Astrocyte (in vitro differentiated cells and primary cell): Measurements from ENCODE around the gene PLPPR2. TPM values are rescaled to one million over a fixed set of nuclear protein-coding genes. Genes with fewer than 3 reads are reported as not detected.

Source experiments
- DNase-seq: peaks from one replicate; pipeline ENCODE4 v3.0.0-alpha.2; 2010; ENCODE audit warnings: low read depth
- FAIRE-seq: peaks from 2 replicates; lab custom pipeline; 2011; peaks lifted over from hg19 to GRCh38; lab: Jason Lieb, UNC
- H2AFZ ChIP-seq: 2 replicates; pipeline ENCODE4 v1.6.0; 2012; ENCODE audit warnings: low read depth, low read length, inconsistent platforms
- H3K27ac ChIP-seq: 2 replicates; pipeline ENCODE4 v1.5.1; 2011; ENCODE audit warnings: low read depth, low read length, inconsistent platforms
- H3K27me3 ChIP-seq: 2 replicates; pipeline ENCODE4 v1.6.0; 2011; ENCODE audit warnings: low read length, inconsistent platforms; ENCODE audit not compliant: insufficient read depth
- H3K36me3 ChIP-seq: 2 replicates; pipeline ENCODE4 v1.5.1; 2011; ENCODE audit warnings: low read length, inconsistent platforms; ENCODE audit not compliant: insufficient read depth
- H3K4me1 ChIP-seq: 2 replicates; pipeline ENCODE4 v1.5.1; 2011; ENCODE audit warnings: low read length, inconsistent platforms; ENCODE audit not compliant: insufficient read depth
- H3K4me2 ChIP-seq: 2 replicates; pipeline ENCODE4 v1.6.0; 2012; ENCODE audit warnings: low read length, inconsistent platforms
- H3K4me3 ChIP-seq: 2 replicates; pipeline ENCODE4 v1.5.1; 2011; ENCODE audit warnings: low read depth, mild to moderate bottlenecking, low read length, inconsistent platforms; ENCODE audit not compliant: insufficient read depth
- H3K79me2 ChIP-seq: 2 replicates; pipeline ENCODE4 v1.6.0; 2012; ENCODE audit warnings: mild to moderate bottlenecking, low read length, inconsistent platforms; ENCODE audit not compliant: insufficient read depth
- H3K9ac ChIP-seq: 2 replicates; pipeline ENCODE4 v1.6.0; 2012; ENCODE audit warnings: mild to moderate bottlenecking, low read length, inconsistent platforms
- H3K9me3 ChIP-seq: 2 replicates; pipeline ENCODE4 v1.5.1; 2012; ENCODE audit warnings: low read depth, mild to moderate bottlenecking, low read length, inconsistent platforms; ENCODE audit not compliant: insufficient read depth
- H4K20me1 ChIP-seq: 2 replicates; pipeline ENCODE4 v1.6.0; 2012; ENCODE audit warnings: low read length, inconsistent platforms; ENCODE audit not compliant: insufficient read depth
- H3K27ac Mint-ChIP-seq: one replicate; pipeline ENCODE4 v1.8.0; 2021; ENCODE audit warnings: mild to moderate bottlenecking, mixed read lengths; ENCODE audit not compliant: unreplicated experiment
- H3K27me3 Mint-ChIP-seq: one replicate; pipeline ENCODE4 v1.8.0; 2021; ENCODE audit warnings: low read depth, mixed read lengths; ENCODE audit not compliant: unreplicated experiment
- H3K36me3 Mint-ChIP-seq: one replicate; pipeline ENCODE4 v1.8.0; 2021; ENCODE audit warnings: low read depth, mixed read lengths; ENCODE audit not compliant: unreplicated experiment
- H3K4me1 Mint-ChIP-seq: one replicate; pipeline ENCODE4 v1.8.0; 2021; ENCODE audit warnings: low read depth, mixed read lengths; ENCODE audit not compliant: unreplicated experiment
- H3K4me3 Mint-ChIP-seq: one replicate; pipeline ENCODE4 v1.8.0; 2021; ENCODE audit warnings: mild to moderate bottlenecking, moderate library complexity, mixed read lengths; ENCODE audit not compliant: unreplicated experiment
- H3K9me3 Mint-ChIP-seq: one replicate; pipeline ENCODE4 v1.8.0; 2021; ENCODE audit warnings: mild to moderate bottlenecking, mixed read lengths; ENCODE audit not compliant: unreplicated experiment
- CTCF ChIP-seq: IDR thresholded peaks from 2 replicates; pipeline ENCODE4 v1.5.1; 2011; ENCODE audit warnings: low read depth, mild to moderate bottlenecking, inconsistent platforms, low read length, moderate library complexity; ENCODE audit not compliant: insufficient read depth
- EZH2 ChIP-seq: IDR thresholded peaks from 2 replicates; pipeline ENCODE4 v1.6.1; 2012; ENCODE audit warnings: mild to moderate bottlenecking, low read length, inconsistent platforms; ENCODE audit not compliant: insufficient read depth
- total RNA-seq: library from RNA; stranded (reverse); gene quantifications from 2 replicates; pipeline ENCODE4 v1.2.1, GENCODE V29; 2021

PLPPR2 gene
- total RNA-seq, 1 donor from 2014 or later = 37.8 TPM

GRCh38 chr19:11387162-11388034, 32.2 kb downstream of the PLPPR2 start:
- DNase-seq (no peak), FAIRE-seq (no peak)
- no peaks in the 10 kb centered on the region for H3K9me3 Mint-ChIP-seq
- peaks cover 8% of the 10 kb centered on the region for H3K27me3 ChIP-seq
- no peak overlapping the region for H3K9ac ChIP-seq
- peaks cover 2% of the 10 kb centered on the region for H3K9me3 ChIP-seq
- TF ChIP-seq EZH2 (no peak), CTCF (no peak)
- H3K27ac ChIP-seq = no peak overlapping the region
- H3K79me2 ChIP-seq = no peaks in the 10 kb centered on the region
- H2AFZ ChIP-seq = no peak overlapping the region
- no peaks in the 10 kb centered on the region for H3K4me1 ChIP-seq
- no peaks in the 10 kb centered on the region for H4K20me1 ChIP-seq
- H3K36me3 ChIP-seq = no peaks in the 10 kb centered on the region
- H3K27me3 Mint-ChIP-seq = peaks cover 2% of the 10 kb centered on the region
- H3K4me3 Mint-ChIP-seq = no peak overlapping the region
- H3K4me1 Mint-ChIP-seq = no peaks in the 10 kb centered on the region
- no peak overlapping the region for H3K4me3 ChIP-seq
- H3K36me3 Mint-ChIP-seq = no peaks in the 10 kb centered on the region
- no peak overlapping the region for H3K27ac Mint-ChIP-seq
- no peak overlapping the region for H3K4me2 ChIP-seq

- H3K27me3 Mint-ChIP-seq = peaks cover 4% of the 10 kb centered on the region
- H3K9ac ChIP-seq = no peak overlapping the region
- no peak overlapping the region for H3K27ac Mint-ChIP-seq
- H4K20me1 ChIP-seq = no peaks in the 10 kb centered on the region
- no peak overlapping the region for H3K4me3 ChIP-seq
- no peaks in the 10 kb centered on the region for H3K9me3 Mint-ChIP-seq
- no peaks in the 10 kb centered on the region for H3K36me3 ChIP-seq
- no peak overlapping the region for H2AFZ ChIP-seq
- H3K4me1 Mint-ChIP-seq = no peaks in the 10 kb centered on the region
- H3K27me3 ChIP-seq = no peaks in the 10 kb centered on the region
- no peak for DNase-seq
- H3K79me2 ChIP-seq = no peaks in the 10 kb centered on the region
- no peaks in the 10 kb centered on the region for H3K4me1 ChIP-seq
- no peak overlapping the region for H3K27ac ChIP-seq
- no peak for FAIRE-seq
- TF ChIP-seq EZH2 (no peak), CTCF (no peak)
- no peaks in the 10 kb centered on the region for H3K36me3 Mint-ChIP-seq
- H3K4me3 Mint-ChIP-seq = no peak overlapping the region
- no peak overlapping the region for H3K4me2 ChIP-seq
- H3K9me3 ChIP-seq = peaks cover 2% of the 10 kb centered on the region
These were observed 35.1 kb downstream of the PLPPR2 start for GRCh38 chr19:11390359-11390758.
